Embryonic facial prominence (tissue), 1 donor: Measurements from ENCODE around the gene PODNL1.

Experiments used
- DNase-seq: peaks from one replicate; pipeline ENCODE4 v3.0.0-alpha.2; 2016; ENCODE audit errors: extremely low spot score

Gene PODNL1, protein sequence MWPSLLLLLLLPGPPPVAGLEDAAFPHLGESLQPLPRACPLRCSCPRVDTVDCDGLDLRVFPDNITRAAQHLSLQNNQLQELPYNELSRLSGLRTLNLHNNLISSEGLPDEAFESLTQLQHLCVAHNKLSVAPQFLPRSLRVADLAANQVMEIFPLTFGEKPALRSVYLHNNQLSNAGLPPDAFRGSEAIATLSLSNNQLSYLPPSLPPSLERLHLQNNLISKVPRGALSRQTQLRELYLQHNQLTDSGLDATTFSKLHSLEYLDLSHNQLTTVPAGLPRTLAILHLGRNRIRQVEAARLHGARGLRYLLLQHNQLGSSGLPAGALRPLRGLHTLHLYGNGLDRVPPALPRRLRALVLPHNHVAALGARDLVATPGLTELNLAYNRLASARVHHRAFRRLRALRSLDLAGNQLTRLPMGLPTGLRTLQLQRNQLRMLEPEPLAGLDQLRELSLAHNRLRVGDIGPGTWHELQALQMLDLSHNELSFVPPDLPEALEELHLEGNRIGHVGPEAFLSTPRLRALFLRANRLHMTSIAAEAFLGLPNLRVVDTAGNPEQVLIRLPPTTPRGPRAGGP

DNA sequence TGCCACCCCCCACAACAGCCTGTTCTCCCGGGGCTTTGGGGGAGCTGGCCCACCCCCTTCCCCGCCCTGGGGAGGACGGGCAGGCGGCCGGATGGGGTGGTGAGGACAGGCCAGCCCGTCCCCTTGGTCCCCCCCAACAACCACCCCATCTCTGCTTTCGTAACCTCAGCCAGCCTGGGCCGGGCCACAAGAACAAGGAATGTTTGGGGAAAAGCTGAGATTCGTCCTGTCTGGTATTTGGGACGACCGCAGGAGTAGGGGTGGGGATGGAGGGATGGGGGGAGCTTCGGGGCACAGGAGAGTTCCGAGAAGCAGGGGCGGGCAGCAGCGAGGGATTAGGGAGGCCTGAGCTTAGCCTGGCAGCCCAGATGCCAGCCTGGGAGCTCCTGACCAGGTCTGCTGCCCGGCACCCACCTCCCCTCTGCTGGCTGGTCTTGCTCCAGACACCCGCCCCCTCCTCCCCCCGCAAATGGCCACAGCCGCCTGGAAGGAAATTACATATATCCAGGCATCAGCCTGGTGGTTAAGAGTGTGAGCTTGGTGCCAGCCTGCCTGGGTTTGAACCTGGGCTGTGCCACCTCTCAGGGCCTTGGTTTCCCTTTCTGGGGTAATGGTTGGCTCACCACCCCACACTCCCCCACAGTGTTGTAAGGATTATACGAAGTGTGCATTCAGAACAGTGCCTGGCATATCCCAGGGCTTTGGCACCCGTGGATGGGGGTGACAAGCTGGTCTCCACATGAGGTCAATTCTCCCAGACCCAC is at the start of gene PODNL1:
PODNL1 (minus strand) TSS at position 117 of the 764 bp plus-strand sequence. CDS start 236 bp downstream, outside the sequence.
- peak; percentile 62 for DNase-seq

DNA sequence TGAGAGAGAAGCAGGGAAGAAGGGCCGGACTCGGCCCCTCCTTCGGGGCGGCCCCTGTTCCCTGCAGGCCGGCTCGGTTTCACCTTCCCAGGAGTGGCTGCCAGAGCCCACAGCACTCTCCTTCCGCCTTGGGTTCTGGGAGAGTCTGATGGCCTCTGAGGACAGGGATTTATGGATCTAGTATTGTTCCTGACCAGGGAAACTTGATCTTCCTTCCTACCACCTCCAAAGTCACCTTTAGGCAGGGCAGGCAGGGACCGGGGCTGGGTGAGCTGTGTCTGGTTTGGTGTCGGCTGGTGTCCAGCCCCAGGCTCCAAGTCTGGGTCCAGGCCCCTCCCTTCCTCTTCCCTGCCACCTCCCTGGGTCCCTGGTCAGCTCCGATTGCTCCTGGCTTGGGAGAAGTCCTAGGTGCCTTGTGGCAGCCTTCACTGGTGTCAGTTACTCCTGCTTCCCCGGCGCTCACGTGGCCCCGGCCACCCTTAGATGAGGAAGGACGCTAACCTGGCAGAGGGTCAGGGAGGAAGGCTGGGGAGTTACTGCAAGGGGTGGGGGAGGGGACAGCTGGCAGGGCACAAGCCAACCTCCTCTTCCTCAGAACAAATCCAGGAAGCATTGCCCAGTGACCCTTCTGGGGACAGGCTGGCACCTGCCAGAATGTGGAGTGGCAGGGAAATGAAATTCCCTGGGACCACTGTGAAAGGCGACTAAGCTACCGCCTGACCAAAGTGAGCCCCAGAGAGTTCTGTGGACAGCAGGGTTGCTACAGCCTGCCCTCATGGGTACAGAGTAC is 49.1 kb upstream of the PODNL1 start:
- DNase-seq, result no peak

DNA sequence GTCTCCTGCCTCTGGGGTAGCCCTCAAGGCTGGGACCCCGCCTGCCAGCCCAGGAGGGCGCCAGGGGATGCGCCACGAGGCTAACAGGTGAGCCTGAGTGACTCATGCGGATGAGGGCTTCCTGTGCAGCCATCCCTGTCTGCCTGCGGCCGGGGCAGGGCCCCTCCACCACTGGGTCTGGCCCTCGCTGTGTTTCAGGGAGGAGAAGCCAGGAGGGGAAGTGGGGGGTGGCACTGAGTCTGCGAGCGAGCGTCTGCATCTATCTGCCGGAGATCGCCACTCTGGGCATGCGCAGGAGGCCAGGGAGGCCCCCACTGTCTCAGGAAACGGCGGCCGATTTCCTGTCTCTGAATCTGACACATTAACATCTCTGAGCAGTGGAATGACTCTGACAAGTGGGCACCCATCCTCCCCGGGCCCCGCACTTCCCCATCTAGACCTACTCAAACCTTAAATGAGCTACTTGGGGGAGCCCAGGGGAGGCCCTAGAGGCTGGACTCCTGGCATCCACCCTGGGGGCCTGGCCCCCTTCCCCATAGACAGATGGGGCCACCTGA is 48.2 kb upstream of the PODNL1 start:
- no peak for DNase-seq

DNA sequence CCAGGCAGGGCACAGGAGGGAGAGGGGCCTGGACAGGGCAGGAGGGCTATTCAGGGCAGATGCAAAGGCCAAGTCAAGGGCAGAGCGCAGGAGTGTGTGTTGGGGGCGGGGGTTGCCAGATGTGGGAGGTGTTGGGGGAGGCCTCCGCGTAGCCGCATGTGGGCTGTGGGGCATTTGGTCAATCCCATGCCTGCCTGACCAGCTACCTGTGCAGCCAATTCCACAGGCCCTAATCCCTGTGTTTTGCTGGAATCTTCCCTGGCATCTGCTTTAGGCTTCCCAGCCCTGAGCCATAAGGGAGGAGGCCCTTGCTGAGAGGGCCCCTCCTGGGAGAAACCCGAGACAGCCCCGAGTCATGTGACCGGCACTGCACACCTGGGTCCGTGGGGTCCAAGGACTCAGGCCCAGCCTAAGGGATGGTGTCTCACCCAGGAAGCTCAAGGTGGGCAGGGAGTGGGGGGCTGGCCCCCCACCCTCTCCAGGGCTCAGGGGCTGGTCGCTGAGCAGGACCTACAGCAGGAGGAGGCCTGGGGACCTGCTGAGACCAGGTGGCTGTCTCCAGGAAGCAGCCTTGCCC is 47.6 kb upstream of the PODNL1 start:
- no peak for DNase-seq

DNA sequence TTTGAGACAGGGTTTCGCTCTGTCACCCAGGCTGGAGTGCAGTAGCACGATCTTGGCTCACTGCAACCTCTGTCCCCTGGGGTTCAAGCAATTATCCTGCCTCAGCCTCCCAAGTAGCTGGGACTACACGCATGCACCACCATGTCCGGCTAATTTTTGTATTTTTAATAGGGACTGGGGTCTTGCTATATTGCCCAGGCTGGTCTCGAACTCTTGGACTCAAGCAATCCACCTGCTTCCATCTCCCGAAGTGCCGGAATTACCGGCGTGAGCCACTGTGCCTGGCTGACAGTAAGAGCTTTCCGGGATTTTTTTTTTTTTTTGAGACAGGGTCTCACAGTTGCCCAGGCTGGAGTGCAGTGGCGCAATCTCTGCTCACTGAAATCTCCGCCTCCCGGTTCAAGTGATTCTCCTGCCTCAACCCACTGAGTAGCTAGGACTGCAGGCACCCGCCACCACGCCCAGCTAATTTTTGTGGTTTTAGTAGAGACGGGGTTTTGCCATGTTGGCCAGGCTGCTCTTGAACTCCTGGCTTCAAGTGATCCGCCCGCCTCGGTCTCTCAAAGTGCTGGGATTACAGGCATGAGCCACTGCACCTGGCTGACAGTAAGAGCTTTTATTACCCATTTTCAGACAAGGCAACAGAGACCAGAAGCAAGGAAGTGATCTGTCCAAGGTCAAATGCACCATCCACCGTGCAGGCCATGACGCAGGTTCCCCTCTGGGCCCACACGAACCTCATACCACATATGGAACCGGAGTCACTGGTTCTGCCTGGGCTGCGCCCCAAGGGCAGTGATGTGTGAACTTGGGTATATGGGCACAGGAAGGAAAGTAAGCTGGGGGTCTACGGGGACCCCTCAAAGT is 46.9 kb upstream of the PODNL1 start:
- DNase-seq, result no peak

DNA sequence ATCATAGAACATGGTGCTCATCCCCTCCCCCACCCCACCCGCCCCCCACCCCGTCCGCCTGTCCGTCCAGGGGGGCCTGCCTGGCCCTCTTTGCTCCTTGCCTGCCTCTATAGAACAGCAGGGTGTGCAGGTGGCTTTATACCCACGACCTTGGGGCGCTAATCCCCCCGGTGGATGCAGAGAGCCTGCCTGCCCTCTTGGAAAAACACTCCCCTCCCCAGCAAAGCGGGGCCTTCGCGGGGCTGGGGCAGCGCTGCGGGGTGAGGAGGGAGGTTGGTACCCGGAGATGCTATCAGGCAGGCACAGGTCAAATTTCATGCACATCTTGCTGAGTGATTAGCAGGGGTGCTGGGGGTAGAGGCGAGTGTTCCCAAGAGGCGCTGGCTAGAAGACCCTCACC is 46.0 kb upstream of the PODNL1 start:
- no peak for DNase-seq

DNA sequence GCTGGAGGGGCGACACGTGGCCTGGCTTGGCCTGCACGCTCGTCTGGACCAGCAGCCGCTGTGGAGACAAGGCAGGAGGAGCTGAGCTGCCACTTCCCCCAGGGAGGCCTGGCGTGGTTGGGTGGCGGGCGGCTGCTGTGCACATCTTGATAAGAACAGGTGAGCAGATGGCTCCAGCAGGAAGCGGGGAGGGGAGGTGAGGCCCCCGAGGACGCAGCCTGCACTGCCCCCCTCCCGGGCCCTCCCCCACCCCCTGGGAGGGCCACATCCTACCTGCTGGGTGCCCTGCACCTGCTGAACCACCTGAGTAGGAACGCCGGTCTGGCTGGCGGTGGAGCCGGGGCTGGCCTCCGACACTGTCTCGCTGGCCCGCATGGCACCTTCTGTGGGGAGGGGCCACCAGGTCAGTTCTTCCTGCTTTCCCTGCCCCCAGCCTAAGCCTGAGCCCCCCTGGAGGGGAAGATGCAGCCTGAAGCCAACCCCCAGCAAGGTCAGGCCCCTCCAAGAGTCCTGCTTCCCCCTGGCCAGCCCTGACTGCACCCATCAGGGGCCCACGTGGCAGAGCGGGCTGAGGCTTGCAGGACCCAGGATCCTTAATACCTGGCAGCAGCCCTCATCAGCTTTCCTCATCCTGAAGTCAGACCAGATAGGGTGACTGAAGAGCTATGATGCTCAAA is 45.1 kb upstream of the PODNL1 start:
- no peak for DNase-seq

DNA sequence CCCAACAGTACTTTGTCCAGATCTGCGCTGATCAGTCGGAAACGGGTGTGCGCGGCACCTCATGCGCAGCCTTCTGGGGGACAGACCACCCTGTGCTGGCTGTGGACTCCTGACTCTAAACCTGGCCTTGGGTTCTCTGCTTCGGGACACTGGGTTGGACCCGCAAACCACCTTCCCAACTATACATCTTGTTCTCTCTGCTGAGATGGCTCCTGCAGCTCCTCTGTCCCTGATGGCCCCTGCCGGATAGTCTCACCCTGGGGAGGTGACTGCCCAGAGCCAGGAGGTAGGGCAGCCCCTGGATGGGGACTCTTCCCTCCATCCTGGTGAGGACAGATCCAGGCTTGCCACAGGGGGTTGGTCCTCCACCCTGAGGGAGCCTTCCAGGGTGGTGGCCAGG is 44.6 kb upstream of the PODNL1 start:
- no peak for DNase-seq

DNA sequence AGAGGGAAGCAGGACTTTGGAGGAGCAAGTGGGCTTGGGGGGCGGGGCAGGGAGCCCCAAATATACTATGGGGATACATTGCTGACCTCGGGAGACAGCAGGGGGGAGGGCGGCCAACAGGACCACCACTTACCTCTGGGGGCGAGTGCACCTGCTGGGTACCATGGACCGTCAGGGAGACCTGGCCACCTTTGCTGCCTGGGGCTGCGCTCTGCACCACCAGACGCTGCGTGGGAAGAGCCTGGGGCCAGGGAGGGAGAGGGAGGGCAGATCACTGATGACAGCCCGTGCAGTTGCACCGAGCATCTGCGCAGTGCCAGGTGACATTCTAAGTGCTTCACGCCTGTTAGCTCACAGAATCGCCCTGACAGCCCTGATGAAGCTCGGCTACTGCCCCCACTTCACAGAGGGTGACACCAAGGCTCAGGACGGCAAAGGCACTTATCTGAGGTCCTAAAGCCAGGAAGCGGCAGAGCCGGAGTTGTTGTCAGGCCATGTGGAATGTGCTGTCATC is 43.8 kb upstream of the PODNL1 start:
- DNase-seq, result no peak

DNA sequence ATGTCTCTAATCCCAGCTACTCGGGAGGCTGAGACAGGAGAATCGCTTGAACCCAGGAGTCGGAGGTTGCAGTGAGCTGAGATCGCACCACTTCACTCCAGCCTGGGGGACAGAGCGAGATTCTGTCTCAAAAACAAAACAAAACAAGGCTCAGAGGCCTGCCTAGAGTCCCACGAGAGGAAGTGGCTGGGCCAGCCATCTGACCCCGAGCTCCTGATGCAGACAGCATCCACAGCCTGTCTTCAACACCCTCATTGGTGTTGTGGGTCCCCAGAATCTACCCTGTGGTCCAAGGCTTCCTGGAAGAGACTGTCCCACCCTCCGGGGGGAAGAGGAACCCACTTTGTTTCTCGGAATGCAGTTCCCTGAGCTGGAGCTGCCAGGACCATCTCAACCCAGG is 43.2 kb upstream of the PODNL1 start:
- no peak for DNase-seq

DNA sequence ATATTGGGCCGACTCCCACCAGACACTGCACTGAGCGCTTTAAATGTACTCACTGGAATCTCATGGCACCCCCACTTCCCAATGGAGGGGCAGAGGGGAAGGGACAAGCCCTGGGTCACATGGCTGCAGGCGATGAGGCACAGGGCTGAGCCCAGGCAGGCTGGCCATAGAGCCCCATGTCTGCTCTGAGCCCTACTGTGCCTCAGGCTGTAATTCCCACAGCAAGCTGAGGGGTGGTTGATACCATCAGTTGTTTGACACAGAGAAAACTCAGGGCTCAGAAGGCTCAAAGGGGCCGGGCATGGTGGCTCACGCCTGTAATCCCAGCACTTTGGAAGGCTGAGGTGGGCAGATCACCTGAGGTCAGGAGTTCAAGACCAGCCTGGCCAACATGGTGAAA is 42.8 kb upstream of the PODNL1 start:
- DNase-seq, result no peak

DNA sequence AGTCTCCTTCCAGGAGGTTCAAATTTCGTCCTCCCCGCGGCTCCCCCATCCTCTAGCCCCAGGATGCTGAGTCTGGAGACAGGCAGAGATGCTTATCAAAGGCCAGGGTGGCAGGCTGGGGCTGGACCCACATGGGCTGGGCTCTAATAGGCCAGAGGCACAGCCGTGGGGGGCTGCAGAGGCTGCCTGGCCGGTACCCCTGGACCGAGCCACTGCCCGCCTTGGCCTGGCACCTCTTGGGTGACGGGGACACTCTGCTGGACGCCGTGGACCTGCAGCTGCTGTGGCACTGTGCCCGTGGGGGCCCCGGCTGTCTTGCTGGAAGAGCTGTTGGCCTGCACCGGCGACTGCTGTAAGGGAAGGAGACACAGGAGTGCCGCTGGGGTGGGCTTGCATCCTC is 42.1 kb upstream of the PODNL1 start:
- no peak for DNase-seq

DNA sequence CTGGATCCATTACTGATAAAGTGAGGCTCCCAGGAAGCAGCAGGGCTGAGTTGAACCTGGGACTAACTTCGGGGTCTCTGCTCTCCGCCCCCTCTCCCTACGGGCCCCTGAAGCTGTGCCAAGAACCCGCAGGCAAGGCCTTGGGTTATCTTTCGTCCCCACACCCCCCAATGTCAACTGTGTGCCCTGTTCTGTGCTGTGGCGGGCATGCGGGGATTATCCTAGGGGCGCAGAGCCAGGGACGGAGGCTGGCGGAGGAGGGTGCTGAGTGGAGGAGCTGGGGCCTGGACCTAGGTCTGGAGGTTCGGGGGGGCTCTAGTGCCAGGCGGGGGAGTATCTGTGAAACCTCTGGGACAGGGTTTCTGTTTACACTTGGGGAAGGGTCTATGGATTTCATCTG is 41.5 kb upstream of the PODNL1 start:
- DNase-seq, result no peak

DNA sequence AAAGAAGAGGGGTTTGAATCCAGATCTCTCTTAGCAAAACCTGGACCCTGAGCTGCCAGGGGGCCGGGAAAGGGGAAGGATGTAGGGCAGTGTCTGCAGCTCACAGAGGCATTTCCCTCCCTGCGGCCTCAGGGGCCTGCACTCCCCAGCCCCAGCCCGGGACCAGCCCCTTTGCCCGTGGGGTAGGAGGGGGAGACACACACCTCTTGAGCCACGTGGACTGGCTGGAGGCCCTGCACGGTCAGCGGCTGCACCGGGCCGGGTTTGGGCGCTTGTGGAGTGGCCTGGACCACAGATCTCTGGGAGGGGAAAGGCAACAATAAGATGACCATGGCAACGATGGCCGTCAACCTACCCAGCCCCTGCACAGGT is 41.0 kb upstream of the PODNL1 start:
- DNase-seq, result no peak

DNA sequence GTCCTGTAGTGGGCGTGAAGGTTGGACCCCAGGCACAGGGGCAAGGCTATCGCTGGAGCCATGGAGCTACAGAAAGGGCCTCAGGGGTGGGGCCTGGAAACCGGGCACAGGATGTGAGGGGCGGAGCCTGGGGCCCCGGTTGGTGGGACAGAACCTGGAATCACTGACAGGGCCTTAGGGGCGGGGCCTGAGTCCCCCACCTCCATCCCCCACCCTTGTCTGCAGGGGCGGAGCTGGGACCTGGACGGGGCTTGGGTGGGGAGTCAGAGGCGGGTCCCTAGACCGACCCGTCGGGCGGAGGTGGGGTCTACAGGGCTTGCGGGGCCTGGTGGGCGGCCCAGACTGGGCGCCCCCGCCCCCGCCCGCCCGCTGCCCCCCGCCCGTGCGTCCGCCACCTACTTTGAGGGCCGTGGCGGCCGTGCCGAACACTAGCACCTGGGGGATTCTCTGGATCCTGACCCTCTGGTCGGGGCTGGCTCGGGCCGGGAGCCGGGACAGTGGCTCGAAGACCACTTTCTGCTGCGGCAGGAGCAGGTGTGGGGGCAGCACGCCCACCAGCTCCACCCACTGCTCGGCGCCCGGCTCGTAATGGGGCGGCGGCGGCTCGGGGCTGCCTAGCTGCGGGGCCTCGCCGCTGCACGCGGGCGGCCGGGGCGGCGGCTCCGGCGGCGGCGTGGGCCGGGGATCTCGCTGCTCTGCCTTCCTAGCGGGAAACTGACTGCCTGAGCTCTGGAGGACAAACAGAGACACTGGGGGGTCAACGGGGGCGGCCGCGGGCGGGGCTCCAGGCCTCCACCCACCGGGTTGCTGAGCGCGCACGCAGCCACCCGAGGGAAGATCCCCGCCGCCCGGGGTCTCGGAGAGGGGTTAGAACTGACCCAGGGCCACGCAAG is 40.4 kb upstream of the PODNL1 start:
- peak; percentile 94 for DNase-seq

DNA sequence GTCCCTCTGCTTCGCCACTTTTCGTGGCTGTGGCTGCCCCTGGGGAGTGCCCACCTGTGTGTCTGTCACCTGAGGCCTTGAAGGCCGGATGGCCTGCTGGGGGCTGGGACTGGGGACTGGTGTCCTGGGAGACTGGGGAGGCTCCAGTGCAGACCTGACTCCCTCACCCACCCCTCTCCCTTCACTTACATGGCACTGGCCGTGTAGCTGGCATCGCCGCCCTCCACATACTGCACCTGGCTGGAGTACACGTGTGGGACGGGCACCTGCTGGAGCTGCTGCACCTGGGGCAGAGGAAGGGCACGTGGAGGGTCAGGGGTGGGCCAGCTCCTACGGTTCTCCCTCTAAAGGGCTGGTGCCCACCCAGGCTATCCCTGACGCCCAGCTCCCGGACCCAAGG is 39.6 kb upstream of the PODNL1 start:
- no peak for DNase-seq

DNA sequence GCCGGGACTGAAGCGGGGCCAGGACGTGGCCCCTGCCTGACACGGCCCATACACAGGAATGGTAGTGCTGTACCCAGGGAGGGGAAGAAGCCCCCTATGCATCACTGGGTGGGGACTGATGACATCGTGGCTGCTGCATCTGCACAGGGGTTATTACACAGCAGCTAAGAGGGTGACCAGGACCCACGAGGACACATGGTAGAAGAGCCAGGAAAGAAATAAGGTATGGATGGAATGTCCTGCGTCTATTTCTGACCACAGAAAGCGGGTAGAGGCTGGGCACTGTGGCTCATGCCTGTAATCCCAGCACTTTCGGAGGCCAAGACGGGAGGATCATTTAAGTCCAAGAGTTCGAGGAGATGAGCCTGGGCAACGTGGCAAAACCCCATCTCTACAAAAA is 38.2 kb upstream of the PODNL1 start:
- no peak for DNase-seq

DNA sequence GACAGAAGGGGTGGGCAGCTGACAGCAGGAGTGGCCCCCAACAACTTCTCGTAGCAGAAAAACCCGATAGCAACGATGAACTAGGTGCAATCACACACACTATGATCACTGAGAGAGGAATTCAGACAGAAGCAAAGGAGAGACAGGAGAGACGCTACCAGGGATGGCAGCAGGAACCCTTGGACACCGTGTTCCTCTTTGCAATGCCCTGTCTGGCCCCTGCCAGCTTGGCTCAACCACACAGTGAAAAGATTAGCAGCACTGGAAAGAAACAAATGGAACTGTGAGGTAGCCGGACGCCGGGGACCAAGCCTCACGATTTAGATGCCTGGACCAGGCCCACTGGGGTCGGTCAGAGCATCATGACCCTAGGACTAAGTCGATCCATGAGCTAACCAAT is 37.7 kb upstream of the PODNL1 start:
- DNase-seq, result no peak

DNA sequence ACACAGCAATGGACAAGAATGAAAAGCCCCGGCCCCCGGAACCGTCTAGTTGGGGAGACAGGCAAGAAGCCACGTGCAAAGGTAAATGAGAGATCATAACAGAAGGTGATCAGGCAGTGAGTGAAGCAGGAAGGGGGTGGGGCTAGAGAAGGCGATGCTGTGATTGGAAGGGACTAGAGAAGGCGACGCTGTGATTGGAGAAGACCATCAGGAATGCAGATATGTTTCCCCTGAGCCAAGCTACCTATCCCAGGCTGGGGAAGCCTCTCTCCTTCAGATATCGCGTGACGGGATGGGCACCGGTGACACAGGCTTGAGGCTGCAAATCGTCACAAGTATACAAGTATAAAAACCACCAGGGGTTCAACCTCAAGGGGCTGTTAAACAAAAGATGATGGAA is 35.9 kb upstream of the PODNL1 start:
- DNase-seq, result no peak
